Measurements from ENCODE around the gene LHPP. TPM values are rescaled to one million over a fixed set of nuclear protein-coding genes. Genes with fewer than 3 reads are reported as not detected.

LHPP gene
- total RNA-seq, 6 donors from 2014 or later: 12.0 to 21.4 (median 16.4) TPM

GRCh38 chr10:124496620-124497019 is 35.0 kb downstream of the LHPP start:
- Histone ChIP-seq H3K27me3 (no peaks in the 10 kb centered on the region), H3K4me1 (peaks cover 0 to 5% (median 0%) of the 10 kb centered on the region in 4 donors), H3K9me3 (no peaks in the 10 kb centered on the region), H3K36me3 (peaks cover 0 to 7% (median 3%) of the 10 kb centered on the region in 4 donors), H3K4me3 (no peak overlapping the region), H3K27ac (no peak overlapping the region)
- TF ChIP-seq POLR2A (IDR thresholded peaks at IDR 0.05) (no peak), POLR2AphosphoS5 (IDR thresholded peaks at IDR 0.05) (no peak), EP300 (IDR thresholded peaks at IDR 0.05) (no peak)
- TF ChIP-seq, protein P1, sequence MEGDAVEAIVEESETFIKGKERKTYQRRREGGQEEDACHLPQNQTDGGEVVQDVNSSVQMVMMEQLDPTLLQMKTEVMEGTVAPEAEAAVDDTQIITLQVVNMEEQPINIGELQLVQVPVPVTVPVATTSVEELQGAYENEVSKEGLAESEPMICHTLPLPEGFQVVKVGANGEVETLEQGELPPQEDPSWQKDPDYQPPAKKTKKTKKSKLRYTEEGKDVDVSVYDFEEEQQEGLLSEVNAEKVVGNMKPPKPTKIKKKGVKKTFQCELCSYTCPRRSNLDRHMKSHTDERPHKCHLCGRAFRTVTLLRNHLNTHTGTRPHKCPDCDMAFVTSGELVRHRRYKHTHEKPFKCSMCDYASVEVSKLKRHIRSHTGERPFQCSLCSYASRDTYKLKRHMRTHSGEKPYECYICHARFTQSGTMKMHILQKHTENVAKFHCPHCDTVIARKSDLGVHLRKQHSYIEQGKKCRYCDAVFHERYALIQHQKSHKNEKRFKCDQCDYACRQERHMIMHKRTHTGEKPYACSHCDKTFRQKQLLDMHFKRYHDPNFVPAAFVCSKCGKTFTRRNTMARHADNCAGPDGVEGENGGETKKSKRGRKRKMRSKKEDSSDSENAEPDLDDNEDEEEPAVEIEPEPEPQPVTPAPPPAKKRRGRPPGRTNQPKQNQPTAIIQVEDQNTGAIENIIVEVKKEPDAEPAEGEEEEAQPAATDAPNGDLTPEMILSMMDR (IDR thresholded peaks at IDR 0.05): no peak
- WGBS, 2 donors: 89 to 93% methylated on average over 14 to 24 of the region's 24 CpGs
- ATAC-seq (ENCODE audit: low FRiP score in 2 of 2) (peak in 1 of 2 donors; percentile 10), DNase-seq (no peak)

DNA sequence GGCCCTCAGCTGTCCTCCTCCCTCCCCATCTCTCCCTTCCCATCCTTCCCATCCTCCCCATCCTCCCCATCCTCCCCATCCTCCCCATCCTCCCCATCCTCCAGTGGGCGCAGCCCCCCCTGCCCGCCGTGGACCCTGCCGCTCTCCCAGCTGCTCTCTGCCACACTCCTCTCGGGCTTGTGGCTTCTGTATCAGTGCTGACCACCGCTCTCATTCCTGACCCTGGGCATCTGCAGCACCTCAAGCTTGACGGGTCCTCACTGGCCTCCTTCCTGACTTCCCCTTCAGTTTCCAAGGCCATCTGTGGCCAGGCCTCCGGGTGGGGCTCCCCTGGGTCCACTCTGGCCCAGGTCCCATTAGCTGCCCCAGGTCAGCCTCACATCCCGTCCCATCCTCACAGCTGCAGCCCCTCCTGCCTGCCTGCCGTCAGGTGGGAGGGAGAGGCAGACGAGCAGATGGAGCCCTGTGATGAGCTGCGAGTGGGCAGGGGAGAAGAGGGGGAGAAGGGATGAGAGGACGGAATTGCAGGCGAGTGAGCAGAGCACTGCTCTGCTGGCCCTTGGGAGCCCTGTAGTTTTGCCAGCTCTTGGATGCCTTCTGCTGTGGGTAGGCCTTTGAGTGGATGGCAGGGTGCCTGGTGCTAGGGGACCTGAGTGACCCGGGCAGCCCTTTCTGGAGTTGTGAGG is 35.7 kb downstream of the LHPP start:
- Histone ChIP-seq H3K9me3 (no peaks in the 10 kb centered on the region), H3K4me1 (peaks cover 0 to 5% (median 0%) of the 10 kb centered on the region in 4 donors), H3K27ac (no peak overlapping the region), H3K36me3 (peaks cover 0 to 7% (median 3%) of the 10 kb centered on the region in 4 donors), H3K27me3 (no peaks in the 10 kb centered on the region), H3K4me3 (no peak overlapping the region)
- 91 to 93% methylated on average over 12 to 15 of the region's 15 CpGs for WGBS, 2 donors
- no peak for DNase-seq
- ATAC-seq (ENCODE audit: low FRiP score in 2 of 2): no peak
- TF ChIP-seq POLR2AphosphoS5 (IDR thresholded peaks at IDR 0.05) (no peak), POLR2A (IDR thresholded peaks at IDR 0.05) (no peak), EP300 (IDR thresholded peaks at IDR 0.05) (no peak)
- TF ChIP-seq, protein P1 (IDR thresholded peaks at IDR 0.05): no peak

DNA sequence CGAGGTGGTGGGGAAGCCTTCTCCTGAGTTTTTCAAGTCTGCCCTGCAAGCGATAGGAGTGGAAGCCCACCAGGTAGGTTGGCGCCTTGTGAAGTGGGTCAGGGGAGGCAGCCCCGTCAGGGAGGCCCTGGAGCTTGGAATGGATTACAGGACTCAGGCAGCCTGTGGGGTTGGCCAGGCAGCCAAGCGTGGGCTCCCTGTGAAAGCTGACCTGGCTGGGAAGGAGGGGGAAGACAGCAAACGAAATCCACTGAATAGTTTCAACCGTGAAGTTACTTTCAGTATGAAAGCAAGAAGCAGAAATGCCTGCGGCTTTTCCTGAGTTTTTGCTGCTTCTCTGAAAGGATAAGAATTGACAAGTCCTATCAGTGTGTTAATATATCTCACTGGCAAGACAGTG is 36.4 kb downstream of the LHPP start:
- Histone ChIP-seq H3K36me3 (peaks cover 0 to 7% (median 3%) of the 10 kb centered on the region in 4 donors), H3K4me1 (peaks cover 0 to 5% (median 0%) of the 10 kb centered on the region in 4 donors)

DNA sequence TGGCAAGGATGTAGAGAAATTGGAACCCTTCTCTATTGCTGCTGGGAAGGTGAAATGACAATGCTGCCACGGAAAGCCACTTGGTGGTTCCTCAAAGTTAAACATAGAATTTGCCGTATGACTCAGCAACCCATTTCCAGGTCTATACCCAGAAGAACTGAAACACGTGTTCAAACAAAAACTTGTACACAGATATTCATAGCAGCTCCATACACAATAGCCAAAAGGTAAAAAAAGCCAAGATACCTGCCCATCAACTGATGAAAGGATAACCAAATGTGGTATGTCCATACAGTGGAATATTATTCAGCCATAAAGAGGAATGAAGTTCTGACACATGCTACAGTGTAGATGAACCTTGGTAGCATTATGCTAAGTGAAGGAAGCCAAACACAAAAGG is 39.1 kb downstream of the LHPP start:
- Histone ChIP-seq H3K27me3 (no peaks in the 10 kb centered on the region), H3K4me3 (no peak overlapping the region), H3K9me3 (no peaks in the 10 kb centered on the region), H3K36me3 (peaks cover 0 to 7% (median 3%) of the 10 kb centered on the region in 4 donors), H3K4me1 (no peaks in the 10 kb centered on the region), H3K27ac (no peak overlapping the region)
- ATAC-seq (ENCODE audit: low FRiP score in 2 of 2): no peak
- TF ChIP-seq EP300 (IDR thresholded peaks at IDR 0.05): no peak
- no peak for TF ChIP-seq POLR2A (IDR thresholded peaks at IDR 0.05)
- TF ChIP-seq POLR2AphosphoS5 (IDR thresholded peaks at IDR 0.05): no peak
- TF ChIP-seq, protein P1 (IDR thresholded peaks at IDR 0.05): no peak
- no peak for DNase-seq
- WGBS, 2 donors: 91 to 93% methylated on average over 3 of the region's 3 CpGs

More for the DNA sequence above, 36.4 kb downstream of the LHPP start:
- ATAC-seq (ENCODE audit: low FRiP score in 2 of 2) (no peak), DNase-seq (no peak)
- Histone ChIP-seq H3K27me3 (no peaks in the 10 kb centered on the region), H3K4me3 (no peak overlapping the region), H3K9me3 (no peaks in the 10 kb centered on the region), H3K27ac (no peak overlapping the region)
- 92 to 99% methylated on average over 8 of the region's 8 CpGs for WGBS, 2 donors
- no peak for TF ChIP-seq POLR2AphosphoS5 (IDR thresholded peaks at IDR 0.05)
- no peak for TF ChIP-seq EP300 (IDR thresholded peaks at IDR 0.05)
- TF ChIP-seq, protein P1 (IDR thresholded peaks at IDR 0.05): no peak
- no peak for TF ChIP-seq POLR2A (IDR thresholded peaks at IDR 0.05)

DNA sequence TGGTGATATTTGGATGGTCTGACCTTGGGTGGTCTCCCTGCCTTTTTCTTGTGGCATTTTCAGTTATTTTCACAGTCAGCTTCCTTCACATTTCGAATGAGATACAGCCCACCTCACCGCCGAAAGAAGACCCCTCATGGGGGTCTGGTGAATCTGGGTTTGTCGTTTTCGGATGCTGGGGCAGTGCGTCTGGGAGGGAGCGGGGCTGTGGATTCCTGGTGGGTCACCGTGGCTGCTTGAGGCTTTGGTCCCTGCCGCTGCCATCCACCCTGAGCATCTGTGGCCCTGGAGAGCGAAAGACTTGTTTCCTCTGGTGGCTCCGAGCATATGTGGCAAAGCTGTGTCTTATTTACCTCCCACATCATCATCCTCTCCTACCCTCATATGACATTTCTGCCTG is 43.1 kb downstream of the LHPP start:
- no peaks in the 10 kb centered on the region for H3K4me1 ChIP-seq
- H3K36me3 ChIP-seq: peaks cover 0 to 7% (median 0%) of the 10 kb centered on the region in 4 donors
- DNase-seq: no peak
- H3K27me3 ChIP-seq: no peaks in the 10 kb centered on the region
- no peak for ATAC-seq (ENCODE audit: low FRiP score in 2 of 2)
- TF ChIP-seq POLR2AphosphoS5 (IDR thresholded peaks at IDR 0.05): no peak
- TF ChIP-seq POLR2A (IDR thresholded peaks at IDR 0.05): no peak
- TF ChIP-seq EP300 (IDR thresholded peaks at IDR 0.05): no peak
- no peak overlapping the region for H3K27ac ChIP-seq
- H3K9me3 ChIP-seq: no peaks in the 10 kb centered on the region
- H3K4me3 ChIP-seq: no peak overlapping the region
- 76 to 93% methylated on average over 11 of the region's 11 CpGs for WGBS, 2 donors
